Bronchial epithelial cell (primary cell): ENCODE results near the gene CAMTA1. TPM values are rescaled to one million over a fixed set of nuclear protein-coding genes. Genes with fewer than 3 reads are reported as not detected.
"Not testable (repeated sequence)": the region's sequence is repeated elsewhere in the genome, so short reads cannot be mapped to it uniquely, and the experiment has no call there.

Experiments used
- DNase-seq: peaks from one replicate; pipeline ENCODE4 v3.0.0-alpha.2; 2010; ENCODE audit warnings: low read depth
- FAIRE-seq: peaks from 2 replicates; lab custom pipeline; 2011; peaks lifted over from hg19 to GRCh38; lab: Jason Lieb, UNC
- H3K27me3 ChIP-seq: 2 replicates; pipeline ENCODE4 v1.5.1; 2011; ENCODE audit warnings: low read length; ENCODE audit not compliant: control insufficient read depth, insufficient read depth
- H3K36me3 ChIP-seq: 2 replicates; pipeline ENCODE4 v1.5.1; 2011; ENCODE audit warnings: low read length; ENCODE audit not compliant: control insufficient read depth, insufficient read depth
- H3K4me3 ChIP-seq: 2 replicates; pipeline ENCODE4 v1.5.1; 2011; ENCODE audit warnings: mild to moderate bottlenecking, low read depth, low read length, control low read depth
- CTCF ChIP-seq: IDR thresholded peaks from 2 replicates; pipeline ENCODE4 v1.5.1; 2011; ENCODE audit warnings: mild to moderate bottlenecking, moderate library complexity, low read length, control low read depth, inconsistent platforms; ENCODE audit not compliant: insufficient read depth, severe bottlenecking
- total RNA-seq: library from RNA; depleted of rRNA; stranded (reverse); fragments of >200 nt; gene quantifications from 2 replicates; pipeline ENCODE4 v1.2.1, GENCODE V29; 2014

CAMTA1 gene
- total RNA-seq, 1 donor from 2014 or later = 68.2 TPM

- Histone ChIP-seq H3K36me3 (no peaks in the 10 kb centered on the region), H3K27me3 (no peaks in the 10 kb centered on the region), H3K4me3 (no peak overlapping the region)
- DNase-seq (no peak), FAIRE-seq (no peak)
- TF ChIP-seq CTCF = no peak
These were observed 129.5 kb downstream of the CAMTA1 start for GRCh38 chr1:6914706-6915105.

- no peak for DNase-seq
- Histone ChIP-seq H3K36me3 (no peaks in the 10 kb centered on the region), H3K4me3 (no peak overlapping the region), H3K27me3 (no peaks in the 10 kb centered on the region)
- TF ChIP-seq CTCF = no peak
- FAIRE-seq = no peak
These were observed 130.8 kb downstream of the CAMTA1 start for GRCh38 chr1:6915999-6916565.

GRCh38 chr1:6917067-6917466 is 131.8 kb downstream of the CAMTA1 start:
- Histone ChIP-seq H3K4me3 (no peak overlapping the region), H3K27me3 (no peaks in the 10 kb centered on the region), H3K36me3 (no peaks in the 10 kb centered on the region)
- DNase-seq (peak; percentile 6), FAIRE-seq (no peak)
- TF ChIP-seq CTCF = no peak

DNA sequence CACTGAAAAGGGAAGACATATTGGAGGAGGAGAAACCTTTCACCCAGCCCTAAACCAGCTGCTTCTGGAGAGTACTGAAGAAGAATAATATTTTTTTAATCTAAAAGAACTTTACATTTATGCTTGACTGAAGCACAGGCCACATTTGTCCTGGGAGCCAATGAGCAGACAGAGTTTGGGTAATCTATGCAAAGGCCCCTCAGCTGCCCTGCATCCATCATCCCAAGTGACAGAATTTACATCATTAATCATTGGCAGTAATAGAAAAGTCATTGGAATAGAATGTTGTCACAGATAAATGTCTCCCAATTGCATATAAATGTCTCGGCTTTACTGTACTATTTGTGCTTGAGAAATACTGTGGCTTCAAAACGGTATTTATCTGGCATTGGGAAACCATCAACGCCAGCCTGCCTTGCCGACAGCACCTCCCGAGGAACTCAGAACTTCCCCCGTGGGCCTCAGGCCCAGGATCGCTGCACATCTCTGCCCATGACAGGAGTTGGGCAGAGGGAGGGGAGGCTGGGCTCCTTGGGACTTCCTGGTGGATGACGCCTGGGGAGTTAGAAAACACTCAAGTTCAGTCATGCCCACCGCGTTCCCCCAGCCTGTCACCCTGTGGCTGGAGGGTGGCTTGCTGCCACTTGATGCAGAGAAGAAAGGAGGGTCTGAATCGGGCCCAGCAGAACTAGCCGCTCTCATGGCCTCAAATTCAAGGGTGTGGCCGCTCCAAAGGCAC is 133.1 kb downstream of the CAMTA1 start:
- Histone ChIP-seq H3K27me3 (no peaks in the 10 kb centered on the region), H3K4me3 (no peak overlapping the region), H3K36me3 (no peaks in the 10 kb centered on the region)
- no peak for FAIRE-seq
- peak; percentile 64 for DNase-seq
- TF ChIP-seq CTCF = no peak

- no peak for TF ChIP-seq CTCF
- DNase-seq = peak; percentile 33
These were observed 133.8 kb downstream of the CAMTA1 start for GRCh38 chr1:6918925-6919511.

DNA sequence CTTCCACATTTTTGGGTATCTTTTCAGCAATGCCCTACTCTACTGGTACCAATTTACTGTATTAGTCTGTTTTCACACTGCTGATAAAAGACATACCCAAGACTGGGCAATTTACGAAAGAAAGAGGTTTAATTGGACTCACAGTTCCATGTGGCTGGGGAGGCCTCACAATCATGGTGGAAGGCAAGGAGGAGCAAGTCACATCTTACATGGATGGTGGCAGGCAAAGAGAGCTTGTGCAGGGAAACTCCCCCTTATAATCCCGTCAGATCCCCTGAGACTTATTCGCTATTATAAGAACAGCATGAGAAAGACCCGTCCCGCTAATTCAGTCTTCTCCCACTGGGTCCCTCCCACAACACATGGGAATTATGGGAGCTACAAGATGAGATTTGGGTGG is 136.3 kb downstream of the CAMTA1 start:
- not testable (repeated sequence) for DNase-seq, H3K36me3 ChIP-seq, FAIRE-seq, H3K4me3 ChIP-seq, H3K27me3 ChIP-seq

More at GRCh38 chr1:6918925-6919511, 133.8 kb downstream of the CAMTA1 start:
- H3K27me3 ChIP-seq = no peaks in the 10 kb centered on the region
- no peaks in the 10 kb centered on the region for H3K36me3 ChIP-seq
- no peak overlapping the region for H3K4me3 ChIP-seq
- no peak for FAIRE-seq
